Spleen (tissue), 7 donors: Measurements from ENCODE around the gene EXD3.

Experiments
- POLR2AphosphoS5 ChIP-seq, 3 donors: sonication (generic); formaldehyde crosslinking; IDR thresholded peaks; one replicate each; pipeline ENCODE4 v1.5.1; 2017; ENCODE audit warnings: antibody characterized with exemption in 3 of 3
- TF ChIP-seq, protein P1 (sequence below), 11 experiments: fragments of 200-600 bp in 7 of 11; fragments of 450-650 bp in 4 of 11; sonication (generic) in 4 of 11; IDR thresholded peaks in 8 of 11; conservative IDR thresholded peaks in 3 of 11; 1 replicate in 7 of 11; 2 replicates in 4 of 11; pipeline versions ENCODE4 v1.4.0 to v1.8.0; 2016 to 2021; ENCODE audit warnings: antibody characterized with exemption in 11 of 11, inconsistent platforms in 4 of 11, mild to moderate bottlenecking in 1 of 11
- donor health status: DM: no; HTN: no; CAD: no; lungs with moderate emphysema.
- donor health status: DM: no; HTN: no; CAD: no.
- donor health status: DM: no; HTN: no; CAD: no.

DNA sequence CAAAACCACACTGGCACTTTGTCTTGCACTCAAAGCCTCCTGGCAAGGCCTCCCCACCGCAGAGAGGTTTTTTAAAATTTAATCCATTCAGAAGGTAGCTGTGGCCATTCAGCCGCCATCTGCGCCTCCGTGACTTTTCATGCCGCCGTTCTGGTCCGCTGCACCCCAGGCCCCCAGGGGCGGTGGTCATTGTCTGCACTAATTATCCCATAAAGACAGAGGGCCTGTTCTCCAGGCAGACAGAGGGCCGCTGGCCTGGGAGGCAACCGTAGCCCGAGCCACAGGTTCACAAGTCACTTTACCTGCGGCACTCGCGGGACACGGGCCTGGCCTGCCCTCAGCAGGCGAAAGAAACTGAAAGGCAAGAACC lies 49.4 kb downstream of the EXD3 start:
- TF ChIP-seq, protein P1, sequence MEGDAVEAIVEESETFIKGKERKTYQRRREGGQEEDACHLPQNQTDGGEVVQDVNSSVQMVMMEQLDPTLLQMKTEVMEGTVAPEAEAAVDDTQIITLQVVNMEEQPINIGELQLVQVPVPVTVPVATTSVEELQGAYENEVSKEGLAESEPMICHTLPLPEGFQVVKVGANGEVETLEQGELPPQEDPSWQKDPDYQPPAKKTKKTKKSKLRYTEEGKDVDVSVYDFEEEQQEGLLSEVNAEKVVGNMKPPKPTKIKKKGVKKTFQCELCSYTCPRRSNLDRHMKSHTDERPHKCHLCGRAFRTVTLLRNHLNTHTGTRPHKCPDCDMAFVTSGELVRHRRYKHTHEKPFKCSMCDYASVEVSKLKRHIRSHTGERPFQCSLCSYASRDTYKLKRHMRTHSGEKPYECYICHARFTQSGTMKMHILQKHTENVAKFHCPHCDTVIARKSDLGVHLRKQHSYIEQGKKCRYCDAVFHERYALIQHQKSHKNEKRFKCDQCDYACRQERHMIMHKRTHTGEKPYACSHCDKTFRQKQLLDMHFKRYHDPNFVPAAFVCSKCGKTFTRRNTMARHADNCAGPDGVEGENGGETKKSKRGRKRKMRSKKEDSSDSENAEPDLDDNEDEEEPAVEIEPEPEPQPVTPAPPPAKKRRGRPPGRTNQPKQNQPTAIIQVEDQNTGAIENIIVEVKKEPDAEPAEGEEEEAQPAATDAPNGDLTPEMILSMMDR (IDR thresholded peaks at IDR 0.05 in 8 of 11, conservative IDR thresholded peaks at IDR 0.05 in 3 of 11) = no peak
- no peak for TF ChIP-seq POLR2AphosphoS5 (IDR thresholded peaks at IDR 0.05)
